Mammary epithelial cell (primary cell): ENCODE measurements around the gene TRPV2.

Experiments
- CTCF ChIP-seq, 2 donors: IDR thresholded peaks in 1 of 2; conservative IDR thresholded peaks in 1 of 2; 2 replicates each; pipeline ENCODE4 v1.5.1; 2011 to 2012; ENCODE audit warnings: inconsistent platforms in 2 of 2, low read length in 2 of 2, mild to moderate bottlenecking in 2 of 2, control low read depth in 1 of 2, low read depth in 1 of 2; ENCODE audit not compliant: insufficient read depth in 1 of 2; ENCODE audit errors: extremely low read depth in 1 of 2
- EZH2 ChIP-seq: IDR thresholded peaks from 2 replicates; pipeline ENCODE4 v1.6.1; 2012; ENCODE audit warnings: low read length, inconsistent platforms, borderline replicate concordance

DNA sequence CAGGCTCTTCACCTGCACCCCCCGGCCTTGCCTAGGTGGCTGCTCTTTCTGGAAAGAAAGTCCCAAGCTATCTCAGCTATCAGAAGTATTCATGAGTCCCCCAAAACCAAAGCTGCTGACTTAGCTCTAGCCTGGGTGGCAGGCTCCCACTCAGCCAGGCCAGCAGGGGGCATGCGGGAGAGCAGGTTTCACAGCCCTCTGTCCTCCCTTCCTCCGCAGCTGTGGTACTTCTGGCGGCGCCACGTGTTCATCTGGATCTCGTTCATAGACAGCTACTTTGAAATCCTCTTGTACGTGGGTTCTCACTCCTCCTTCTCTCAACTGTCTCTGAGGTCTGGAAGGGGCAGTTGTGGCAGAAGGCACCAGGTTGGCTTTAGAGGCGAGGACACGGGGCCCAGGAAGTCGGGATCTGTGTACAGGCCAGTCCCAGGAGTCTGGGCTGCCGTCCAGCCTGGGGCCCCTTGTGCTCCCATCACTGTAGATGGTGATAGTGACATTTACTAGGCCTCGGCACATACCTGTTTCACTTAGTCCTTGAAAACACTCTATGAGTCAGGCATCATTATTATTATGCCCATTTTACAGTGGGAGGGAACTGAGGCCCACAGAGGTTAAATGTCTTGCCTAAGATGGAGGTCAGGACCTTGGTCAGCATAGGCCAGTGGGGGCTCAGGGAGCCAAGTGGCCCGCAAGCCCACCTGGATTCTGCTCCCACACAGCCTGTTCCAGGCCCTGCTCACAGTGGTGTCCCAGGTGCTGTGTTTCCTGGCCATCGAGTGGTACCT, 12.9 kb downstream of the TRPV2 start:
- peak; percentile 75 to 83 for TF ChIP-seq CTCF (conservative IDR thresholded peaks at IDR 0.05 in 1 of 2, IDR thresholded peaks at IDR 0.05 in 1 of 2; ENCODE audit: extremely low read depth in 1 of 2, insufficient read depth in 1 of 2, low read depth in 1 of 2, low read length in 2 of 2)
- no peak for TF ChIP-seq EZH2
